ENCODE data around the gene SDC1. TPM values are rescaled to one million over a fixed set of nuclear protein-coding genes. Genes with fewer than 3 reads are reported as not detected.

Gene SDC1
- total and polyA plus RNA-seq, 8 donors = 16.0 to 140 (median 45.0) TPM

DNA sequence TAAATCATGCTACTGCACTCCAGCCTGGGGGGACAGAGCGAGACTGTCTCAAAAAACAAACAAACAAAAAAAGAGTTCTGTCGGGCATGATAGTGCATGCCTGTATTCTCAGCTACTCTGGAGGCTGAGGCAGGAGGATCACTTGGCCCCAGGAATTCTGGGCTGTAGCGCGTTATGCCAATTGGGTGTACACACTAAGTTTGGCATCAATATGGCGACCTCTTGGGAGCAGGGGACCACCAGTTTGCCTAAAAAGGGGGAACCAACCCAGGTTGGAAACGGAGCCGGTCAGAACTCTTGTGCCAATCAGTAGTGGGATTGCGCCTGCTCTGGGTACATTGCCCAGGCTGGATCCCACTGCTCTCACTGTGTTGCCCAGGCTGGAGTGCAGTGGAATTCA is 49.7 kb downstream of the SDC1 start:
- H3K27ac ChIP-seq = no peak overlapping the region
- no peaks in the 10 kb centered on the region for H3K9me3 ChIP-seq
- DNase-seq = peak in 1 of 2 donors; percentile 17
- H3K4me3 ChIP-seq = no peak overlapping the region
- 83 to 94% (median 92%) methylated on average over 8 of the region's 8 CpGs for WGBS, 5 donors
- H3K36me3 ChIP-seq = no peaks in the 10 kb centered on the region
- H3K27me3 ChIP-seq = no peaks in the 10 kb centered on the region
- intact Hi-C loops (cut with DNase I; ENCODE audit: low total_unique reads) = no loop called here
- TF ChIP-seq, protein P1, sequence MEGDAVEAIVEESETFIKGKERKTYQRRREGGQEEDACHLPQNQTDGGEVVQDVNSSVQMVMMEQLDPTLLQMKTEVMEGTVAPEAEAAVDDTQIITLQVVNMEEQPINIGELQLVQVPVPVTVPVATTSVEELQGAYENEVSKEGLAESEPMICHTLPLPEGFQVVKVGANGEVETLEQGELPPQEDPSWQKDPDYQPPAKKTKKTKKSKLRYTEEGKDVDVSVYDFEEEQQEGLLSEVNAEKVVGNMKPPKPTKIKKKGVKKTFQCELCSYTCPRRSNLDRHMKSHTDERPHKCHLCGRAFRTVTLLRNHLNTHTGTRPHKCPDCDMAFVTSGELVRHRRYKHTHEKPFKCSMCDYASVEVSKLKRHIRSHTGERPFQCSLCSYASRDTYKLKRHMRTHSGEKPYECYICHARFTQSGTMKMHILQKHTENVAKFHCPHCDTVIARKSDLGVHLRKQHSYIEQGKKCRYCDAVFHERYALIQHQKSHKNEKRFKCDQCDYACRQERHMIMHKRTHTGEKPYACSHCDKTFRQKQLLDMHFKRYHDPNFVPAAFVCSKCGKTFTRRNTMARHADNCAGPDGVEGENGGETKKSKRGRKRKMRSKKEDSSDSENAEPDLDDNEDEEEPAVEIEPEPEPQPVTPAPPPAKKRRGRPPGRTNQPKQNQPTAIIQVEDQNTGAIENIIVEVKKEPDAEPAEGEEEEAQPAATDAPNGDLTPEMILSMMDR (IDR thresholded peaks at IDR 0.05) = no peak
- TF ChIP-seq EP300 (IDR thresholded peaks at IDR 0.05) (no peak), POLR2AphosphoS5 (IDR thresholded peaks at IDR 0.05) (no peak), POLR2A (IDR thresholded peaks at IDR 0.05) (no peak)
- peaks cover 12 to 21% (median 16%) of the 10 kb centered on the region in 4 donors for H3K4me1 ChIP-seq

GRCh38 chr2:20174410-20174809 is 50.5 kb downstream of the SDC1 start:
- no peak for DNase-seq

DNA sequence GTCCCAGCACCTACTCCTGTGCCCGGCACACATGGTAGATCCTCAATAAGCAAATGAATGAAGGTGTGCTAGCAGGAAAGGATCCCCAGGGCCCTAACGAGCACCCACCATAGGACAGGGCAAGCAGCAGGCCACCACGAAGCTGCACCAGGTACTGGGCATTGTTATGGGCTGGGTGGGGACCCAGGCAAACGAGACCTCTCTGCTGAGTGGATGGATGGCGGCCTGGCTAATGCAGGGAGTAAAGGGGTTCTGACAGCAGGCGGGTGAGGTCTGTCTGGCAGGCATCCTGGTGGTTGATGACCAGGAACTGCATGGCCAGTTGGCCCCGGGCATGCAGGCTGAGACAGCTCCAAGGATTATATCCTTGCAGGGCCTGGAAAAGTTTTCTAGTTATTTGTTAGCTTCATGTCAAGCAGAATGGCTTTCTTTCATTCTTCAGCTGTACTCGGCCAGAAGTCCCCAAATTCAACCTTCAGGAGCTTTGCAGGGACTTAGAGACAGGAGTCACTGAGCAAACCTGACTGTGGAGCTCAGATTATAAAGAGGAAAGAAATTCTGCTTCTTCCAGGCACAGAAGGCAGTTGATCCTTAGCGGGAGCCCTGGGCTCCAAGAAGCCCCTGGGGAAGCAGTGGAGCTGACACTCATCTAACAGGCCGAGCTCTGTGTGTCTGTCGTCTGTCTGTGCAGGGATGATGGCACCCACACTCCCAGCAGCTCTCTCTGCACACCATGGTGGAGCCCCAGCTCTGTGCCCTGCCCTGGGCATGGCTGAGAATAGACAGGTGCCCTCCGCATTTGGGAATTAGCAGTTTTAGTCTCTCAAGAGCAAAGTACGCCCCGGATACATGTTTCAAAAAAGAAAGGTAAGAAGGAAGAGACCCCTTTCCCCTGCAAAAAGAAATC is 51.2 kb downstream of the SDC1 start:
- TF ChIP-seq POLR2AphosphoS5 (IDR thresholded peaks at IDR 0.05) (no peak), POLR2A (IDR thresholded peaks at IDR 0.05) (no peak), EP300 (IDR thresholded peaks at IDR 0.05) (no peak)
- TF ChIP-seq, protein P1 (IDR thresholded peaks at IDR 0.05) = no peak
- H3K4me1 ChIP-seq = peaks cover 0 to 8% (median 5%) of the 10 kb centered on the region in 4 donors
- DNase-seq = peak in 1 of 2 donors; percentile 22
- H3K27ac ChIP-seq = no peak overlapping the region
- H3K4me3 ChIP-seq = no peak overlapping the region
- 79 to 84% (median 83%) methylated on average over 12 to 14 of the region's 14 CpGs for WGBS, 5 donors
- H3K36me3 ChIP-seq = no peaks in the 10 kb centered on the region
- intact Hi-C loops (cut with DNase I; ENCODE audit: low total_unique reads) = no loop called here
- H3K9me3 ChIP-seq = no peaks in the 10 kb centered on the region
- no peaks in the 10 kb centered on the region for H3K27me3 ChIP-seq

More at GRCh38 chr2:20174410-20174809, 50.5 kb downstream of the SDC1 start:
- WGBS, 5 donors = 86 to 98% (median 94%) methylated on average over 2 of the region's 2 CpGs
- TF ChIP-seq POLR2AphosphoS5 (IDR thresholded peaks at IDR 0.05) (no peak), EP300 (IDR thresholded peaks at IDR 0.05) (no peak), POLR2A (IDR thresholded peaks at IDR 0.05) (no peak)
- TF ChIP-seq, protein P1 (IDR thresholded peaks at IDR 0.05) = no peak
- no peaks in the 10 kb centered on the region for H3K9me3 ChIP-seq
- intact Hi-C loops (cut with DNase I; ENCODE audit: low total_unique reads) = no loop called here
- H3K4me1 ChIP-seq = peaks cover 3 to 14% (median 11%) of the 10 kb centered on the region in 4 donors
- no peaks in the 10 kb centered on the region for H3K36me3 ChIP-seq
- H3K27me3 ChIP-seq = no peaks in the 10 kb centered on the region
- no peak overlapping the region for H3K4me3 ChIP-seq
- no peak overlapping the region for H3K27ac ChIP-seq

- 85 to 91% (median 89%) methylated on average over 5 of the region's 5 CpGs for WGBS, 5 donors
- Histone ChIP-seq H3K27ac (no peak overlapping the region), H3K36me3 (no peaks in the 10 kb centered on the region), H3K4me3 (no peak overlapping the region), H3K27me3 (peaks cover 0 to 4% (median 0%) of the 10 kb centered on the region in 3 donors), H3K4me1 (peaks cover 0 to 1% (median under 1%) of the 10 kb centered on the region in 4 donors), H3K9me3 (no peaks in the 10 kb centered on the region)
- DNase-seq = no peak
- TF ChIP-seq, protein P1 (IDR thresholded peaks at IDR 0.05) = no peak
- TF ChIP-seq POLR2AphosphoS5 (IDR thresholded peaks at IDR 0.05) = no peak
- no peak for TF ChIP-seq POLR2A (IDR thresholded peaks at IDR 0.05)
- TF ChIP-seq EP300 (IDR thresholded peaks at IDR 0.05) = no peak
- intact Hi-C loops (cut with DNase I; ENCODE audit: low total_unique reads) = no loop called here
Observed at GRCh38 chr2:20173064-20173463, 51.9 kb downstream of the SDC1 start.
